Raji (cell line): Measurements from ENCODE around the gene ITIH4.

ENCODE experiments used
- POLR2A ChIP-seq: IDR thresholded peaks from 2 replicates; pipeline ENCODE4 v1.6.1; 2011; ENCODE audit warnings: low read depth, low read length, control low read depth; ENCODE audit not compliant: insufficient read depth

The ITIH4 gene

DNA sequence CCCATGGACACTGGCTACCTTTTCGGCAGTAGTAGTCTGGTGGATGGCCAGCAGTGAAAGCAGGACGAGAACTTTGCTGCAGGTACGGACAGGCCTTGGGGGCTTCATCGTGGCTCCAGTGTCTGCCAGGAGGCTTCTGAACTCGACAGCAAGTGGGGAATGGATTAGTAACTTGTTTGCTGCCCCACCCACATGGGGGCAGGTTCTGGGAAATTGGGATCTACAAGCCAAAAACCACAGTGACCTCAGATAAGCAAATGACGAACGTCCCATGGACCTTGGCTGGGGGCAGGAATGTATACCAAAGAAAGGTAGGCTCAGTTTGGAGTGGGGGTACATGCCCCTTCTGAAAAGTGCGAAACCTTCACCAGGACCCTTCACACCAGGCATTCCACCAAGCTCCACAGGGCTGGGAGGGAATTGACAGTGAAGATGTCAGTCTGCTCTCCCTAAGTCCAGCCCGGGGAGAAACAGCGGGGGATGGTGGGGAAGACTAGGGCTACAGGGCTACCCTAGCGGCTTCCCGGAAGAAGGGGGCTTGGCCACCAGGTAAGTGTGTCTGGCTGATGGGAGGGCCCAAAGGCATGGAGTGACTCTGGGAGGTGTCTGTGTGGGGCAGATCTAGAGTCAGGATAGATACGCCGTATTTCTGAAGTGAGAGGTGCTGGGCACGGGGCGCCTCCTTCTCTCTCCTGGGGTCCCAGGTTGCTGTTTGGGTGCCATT is at the start of gene ITIH4:
Gene ITIH4, minus strand, starts transcription at position 138 of the 724 bp plus-strand sequence. Its CDS starts 30 bp downstream, at position 108.
- TF ChIP-seq POLR2A = no peak

- no peak for TF ChIP-seq POLR2A
Measured at GRCh38 chr3:52880047-52880446, 49.6 kb upstream of the ITIH4 start.

- TF ChIP-seq POLR2A = no peak
Measured at GRCh38 chr3:52879581-52879980, 49.1 kb upstream of the ITIH4 start.

GRCh38 chr3:52879090-52879489 is 48.6 kb upstream of the ITIH4 start:
- no peak for TF ChIP-seq POLR2A

- TF ChIP-seq POLR2A = no peak
Measured at GRCh38 chr3:52877085-52877484, 46.6 kb upstream of the ITIH4 start.

DNA sequence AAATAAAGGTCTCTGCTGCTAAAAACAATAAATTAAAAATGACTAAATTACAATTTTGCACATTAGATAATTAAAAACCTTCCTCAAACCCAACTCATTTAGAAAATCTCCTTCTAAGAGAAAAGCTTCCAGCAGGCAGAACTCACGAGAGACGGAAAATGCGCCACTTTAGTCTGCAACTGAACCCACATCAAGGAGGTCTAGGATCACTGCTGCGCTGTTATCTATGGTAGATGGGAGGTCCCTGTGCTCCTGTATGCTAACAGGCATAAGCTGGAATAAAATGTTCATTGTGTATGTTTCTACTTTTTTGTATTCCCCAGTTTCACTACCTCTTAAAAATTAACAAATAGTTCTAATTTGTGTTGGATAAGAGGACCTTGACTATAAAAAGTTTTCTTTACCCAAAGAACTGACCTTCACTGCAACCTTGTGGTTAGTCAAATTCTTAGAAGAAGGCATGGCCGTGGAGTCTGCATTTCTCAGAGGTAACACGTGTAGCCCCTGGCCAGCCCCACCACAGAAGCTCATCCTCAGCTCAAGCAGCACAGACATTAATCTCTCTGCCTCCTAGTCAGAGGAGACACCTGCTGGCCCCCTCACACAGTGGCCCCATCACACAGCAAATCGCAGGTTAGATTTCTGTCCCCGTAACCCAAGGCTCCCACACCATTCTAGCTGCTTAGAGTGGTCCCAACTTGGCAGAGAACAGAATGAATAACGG is 44.6 kb upstream of the ITIH4 start:
- no peak for TF ChIP-seq POLR2A

GRCh38 chr3:52874160-52874701 is 43.8 kb upstream of the ITIH4 start:
- no peak for TF ChIP-seq POLR2A

DNA sequence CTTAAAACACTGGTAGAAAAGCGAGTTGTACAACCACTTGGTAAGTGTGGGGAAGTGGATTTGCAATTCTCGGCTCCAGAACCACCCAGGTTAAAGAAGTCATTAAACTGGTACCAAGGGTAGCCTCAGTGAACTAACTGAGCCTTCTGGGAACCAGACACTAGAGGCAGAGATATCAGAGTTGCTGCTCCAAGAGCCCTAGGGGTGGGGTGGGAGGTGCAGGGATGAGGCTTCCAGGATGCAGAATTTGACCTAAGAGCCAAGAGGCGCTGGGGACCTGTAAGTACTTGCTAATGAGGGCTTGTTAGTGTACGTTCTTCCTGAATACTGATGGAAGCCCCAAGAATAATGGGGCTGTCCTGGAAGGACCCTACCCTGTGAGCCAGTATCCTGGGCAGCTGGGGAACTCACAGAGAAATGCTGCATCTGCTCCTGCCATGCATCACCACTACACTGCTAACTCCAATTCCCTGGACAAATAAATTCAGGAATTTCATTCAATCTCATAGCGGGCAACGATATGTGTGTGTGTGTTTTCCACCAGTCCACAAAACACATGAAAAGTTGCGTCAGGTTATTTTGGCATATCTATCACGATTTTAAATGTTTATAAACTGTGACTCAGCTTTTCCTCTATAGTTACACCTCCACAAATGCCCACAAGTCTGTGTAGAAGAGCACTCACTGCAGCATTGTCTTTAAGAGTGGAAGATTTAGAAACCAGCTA is 43.1 kb upstream of the ITIH4 start:
- TF ChIP-seq POLR2A = no peak

- TF ChIP-seq POLR2A = no peak
Measured at GRCh38 chr3:52872245-52872644, 41.8 kb upstream of the ITIH4 start.

DNA sequence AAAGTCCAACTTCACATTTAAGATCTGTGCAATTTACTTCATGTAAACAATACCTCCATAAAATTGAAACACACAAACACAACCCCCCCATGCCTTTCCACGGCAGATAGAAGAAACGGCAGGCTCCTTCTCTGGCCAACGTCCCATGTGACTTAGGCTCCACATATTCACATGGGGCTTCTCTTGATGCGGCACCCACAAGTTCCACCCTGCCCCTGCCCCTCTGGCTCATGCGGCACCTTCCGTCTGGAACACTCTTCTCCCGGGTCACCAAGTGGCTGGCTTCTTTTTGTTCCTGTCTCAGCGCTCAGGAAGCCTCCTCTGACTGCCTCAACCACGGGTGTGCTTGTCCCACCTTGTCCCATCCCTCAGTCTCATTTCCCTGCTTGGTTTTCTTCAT is 41.3 kb upstream of the ITIH4 start:
- no peak for TF ChIP-seq POLR2A

DNA sequence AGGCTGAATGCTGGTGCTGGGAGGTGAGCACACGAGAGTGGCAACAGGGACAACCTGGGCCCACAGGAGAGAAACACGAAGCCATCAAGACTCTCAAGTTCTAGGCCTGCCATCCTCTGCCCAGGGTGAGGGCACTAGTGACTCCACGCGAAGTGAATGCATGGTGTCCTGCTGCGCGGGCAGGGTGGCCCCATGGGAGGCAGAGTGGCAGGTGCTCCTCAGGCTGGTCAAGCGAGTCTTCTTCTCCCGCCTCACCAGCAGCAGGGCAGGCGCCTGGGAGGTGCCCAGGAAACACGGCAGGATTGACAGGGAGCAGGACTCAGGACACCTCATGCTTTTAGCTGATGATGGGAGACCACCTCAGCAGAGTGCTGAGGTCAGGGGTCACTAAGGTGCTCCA is 40.0 kb upstream of the ITIH4 start:
- no peak for TF ChIP-seq POLR2A

- TF ChIP-seq POLR2A = no peak
Measured at GRCh38 chr3:52866427-52866826, 36.0 kb upstream of the ITIH4 start.

- no peak for TF ChIP-seq POLR2A
Measured at GRCh38 chr3:52865994-52866393, 35.5 kb upstream of the ITIH4 start.

DNA sequence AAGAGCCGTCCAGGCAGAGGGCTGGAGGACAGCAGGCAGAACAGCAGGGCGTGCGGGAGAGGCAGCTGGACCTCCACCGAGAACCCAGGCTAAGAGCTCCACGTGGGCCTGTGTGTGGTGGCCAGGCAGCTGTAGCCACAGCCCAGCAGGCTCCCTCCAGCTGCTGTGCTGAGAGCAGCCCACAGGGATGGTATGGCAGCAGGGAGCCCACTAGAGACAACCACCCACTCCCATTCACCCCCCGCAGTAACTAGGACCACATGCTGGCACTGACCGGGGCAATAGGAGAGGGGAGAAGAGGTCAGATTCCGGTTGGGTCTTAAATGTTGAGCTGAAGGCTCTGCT is 29.9 kb upstream of the ITIH4 start:
- TF ChIP-seq POLR2A = no peak

- TF ChIP-seq POLR2A = no peak
Measured at GRCh38 chr3:52859686-52860423, 29.4 kb upstream of the ITIH4 start.
